Ectodermal cell (in vitro differentiated cells): ENCODE data around the gene MYO10. TPM values are rescaled to one million over a fixed set of nuclear protein-coding genes. Genes with fewer than 3 reads are reported as not detected.
"Not testable (repeated sequence)": the region's sequence is repeated elsewhere in the genome, so short reads cannot be mapped to it uniquely, and the experiment has no call there.

Source experiments
- H3K27ac ChIP-seq: 2 replicates; pipeline ENCODE4 v1.7.0; 2013; ENCODE audit warnings: mild to moderate bottlenecking, low read depth, low read length; ENCODE audit not compliant: insufficient read depth, poor library complexity, severe bottlenecking
- H3K27me3 ChIP-seq: 2 replicates; pipeline ENCODE4 v1.7.0; 2013; ENCODE audit warnings: mild to moderate bottlenecking, low read length; ENCODE audit not compliant: insufficient read depth, control insufficient read depth, poor library complexity, severe bottlenecking
- H3K36me3 ChIP-seq: one replicate; pipeline ENCODE4 v1.7.0; 2013; ENCODE audit warnings: low read length; ENCODE audit not compliant: control insufficient read depth, insufficient read depth
- H3K4me1 ChIP-seq: one replicate; pipeline ENCODE4 v1.7.0; 2013; ENCODE audit warnings: low read length; ENCODE audit not compliant: control insufficient read depth, insufficient read depth
- H3K4me3 ChIP-seq: 2 replicates; pipeline ENCODE4 v1.7.0; 2013; ENCODE audit warnings: low read depth, low read length, control low read depth; ENCODE audit not compliant: insufficient read depth
- H3K9me3 ChIP-seq: 2 replicates; pipeline ENCODE4 v1.7.0; 2013; ENCODE audit warnings: mild to moderate bottlenecking, low read length, moderate library complexity; ENCODE audit not compliant: control insufficient read depth
- WGBS, 2 experiments: methylation state at CpG; one replicate each; pipeline ENCODE4 v1.1.7; 2013; ENCODE audit warnings: missing lambda C conversion rate in 2 of 2; 5-methylcytosine and 5-hydroxymethylcytosine counted together
- polyA plus RNA-seq, 4 experiments: library from polyadenylated mRNA; stranded (reverse); fragments of 50-300 nt; gene quantifications; one replicate each; pipeline ENCODE4 v1.2.3, GENCODE V29; 2013

MYO10 gene
- polyA plus RNA-seq (2013, experiment 1 of 4) = 84.3 TPM
- 96.7 TPM for polyA plus RNA-seq (2013, experiment 2 of 4)
- polyA plus RNA-seq (2013, experiment 3 of 4) = 65.1 TPM
- 73.8 TPM for polyA plus RNA-seq (2013, experiment 4 of 4)

- H3K9me3 ChIP-seq = no peaks in the 10 kb centered on the region
- no peak within 1 kb of the TSS for H3K27ac ChIP-seq
- peak within 1 kb of the TSS; percentile 90 for H3K4me3 ChIP-seq
- H3K36me3 ChIP-seq = no peaks in the 10 kb centered on the region
- peaks cover 43% of the 10 kb centered on the region for H3K27me3 ChIP-seq
- 0 to 1% methylated on average over 70 of the region's 70 CpGs for WGBS, 2 experiments
- peaks cover 22% of the 10 kb centered on the region for H3K4me1 ChIP-seq
Observed at GRCh38 chr5:16936150-16936988, at the start of gene MYO10. Gene MYO10, minus strand, starts transcription at chr5:16936288. Its CDS starts 480 bp downstream, at chr5:16935808.

- 96% methylated on average over 7 of the region's 7 CpGs for WGBS, 2 experiments
- not testable (repeated sequence) for H3K4me1 ChIP-seq, H3K36me3 ChIP-seq, H3K27me3 ChIP-seq, H3K9me3 ChIP-seq, H3K4me3 ChIP-seq, H3K27ac ChIP-seq
Observed at GRCh38 chr5:16985304-16985703, 49.2 kb upstream of the MYO10 start.

GRCh38 chr5:16983972-16984371 is 47.9 kb upstream of the MYO10 start:
- H3K9me3 ChIP-seq = no peaks in the 10 kb centered on the region
- no peaks in the 10 kb centered on the region for H3K27me3 ChIP-seq
- no peaks in the 10 kb centered on the region for H3K4me1 ChIP-seq
- no peaks in the 10 kb centered on the region for H3K36me3 ChIP-seq
- 88 to 95% methylated on average over 1 of the region's 1 CpG for WGBS, 2 experiments
- H3K4me3 ChIP-seq = no peak overlapping the region
- no peak overlapping the region for H3K27ac ChIP-seq

- no peak overlapping the region for H3K4me3 ChIP-seq
- H3K36me3 ChIP-seq = no peaks in the 10 kb centered on the region
- no peaks in the 10 kb centered on the region for H3K27me3 ChIP-seq
- 92 to 94% methylated on average over 9 of the region's 9 CpGs for WGBS, 2 experiments
- H3K9me3 ChIP-seq = no peaks in the 10 kb centered on the region
- no peak overlapping the region for H3K27ac ChIP-seq
- H3K4me1 ChIP-seq = no peaks in the 10 kb centered on the region
Observed at GRCh38 chr5:16983022-16983639, 47.0 kb upstream of the MYO10 start.

DNA sequence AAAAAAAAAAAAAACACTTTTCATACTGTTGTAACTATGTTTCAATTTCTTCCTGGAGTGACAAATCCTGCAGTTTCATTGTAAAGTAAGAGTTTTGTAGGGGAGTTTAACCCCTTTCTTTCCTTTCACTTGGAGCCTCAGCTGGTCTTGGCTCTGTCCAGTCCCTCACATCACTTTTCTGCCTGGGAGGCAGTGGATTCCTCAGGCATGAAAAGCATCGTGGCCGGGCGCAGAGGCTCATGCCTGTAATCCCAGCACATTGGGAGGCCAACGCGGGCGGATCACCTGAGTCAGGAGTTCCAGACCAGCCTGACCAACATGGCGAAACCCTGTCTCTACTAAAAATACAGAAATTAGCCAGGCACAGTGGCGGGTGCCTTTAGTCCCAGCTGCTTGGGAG is 45.6 kb upstream of the MYO10 start:
- Histone ChIP-seq H3K36me3 (no peaks in the 10 kb centered on the region), H3K4me3 (no peak overlapping the region), H3K27ac (no peak overlapping the region), H3K27me3 (no peaks in the 10 kb centered on the region), H3K9me3 (no peaks in the 10 kb centered on the region), H3K4me1 (no peaks in the 10 kb centered on the region)
- 88 to 91% methylated on average over 8 of the region's 8 CpGs for WGBS, 2 experiments

GRCh38 chr5:16980983-16981382 is 44.9 kb upstream of the MYO10 start:
- no peak overlapping the region for H3K27ac ChIP-seq
- 94 to 97% methylated on average over 2 to 3 of the region's 3 CpGs for whole genome bisulfite sequencing, 2 experiments
- H3K4me3 ChIP-seq = no peak overlapping the region
- H3K4me1 ChIP-seq = no peaks in the 10 kb centered on the region
- H3K36me3 ChIP-seq = no peaks in the 10 kb centered on the region
- no peaks in the 10 kb centered on the region for H3K27me3 ChIP-seq
- H3K9me3 ChIP-seq = no peaks in the 10 kb centered on the region

DNA sequence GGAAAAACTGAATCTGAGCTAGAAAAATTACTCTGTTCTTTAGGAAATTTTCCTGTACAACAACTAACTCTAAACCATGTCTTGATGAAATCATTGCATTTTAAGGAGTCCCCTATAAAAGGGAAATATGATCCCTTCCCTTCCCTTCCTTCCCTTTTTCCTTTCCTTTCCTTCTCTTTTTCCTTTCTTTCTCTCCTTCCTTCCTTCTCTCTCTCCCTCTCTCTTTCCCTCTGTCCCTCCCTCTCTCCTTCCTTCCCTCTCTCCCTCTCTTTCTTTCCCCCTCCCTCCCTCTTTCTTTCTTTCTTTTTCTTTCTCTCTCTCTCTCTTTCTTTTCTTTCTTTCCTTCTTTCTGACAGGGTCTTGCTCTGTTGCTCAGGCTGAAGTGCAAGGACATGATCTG is 42.2 kb upstream of the MYO10 start:
- Histone ChIP-seq H3K27me3 (no peaks in the 10 kb centered on the region), H3K4me3 (no peak overlapping the region), H3K9me3 (no peaks in the 10 kb centered on the region), H3K36me3 (no peaks in the 10 kb centered on the region), H3K4me1 (no peaks in the 10 kb centered on the region), H3K27ac (no peak overlapping the region)

GRCh38 chr5:16976625-16977008 is 40.5 kb upstream of the MYO10 start:
- Histone ChIP-seq H3K4me1 (no peaks in the 10 kb centered on the region), H3K4me3 (no peak overlapping the region), H3K36me3 (no peaks in the 10 kb centered on the region), H3K9me3 (no peaks in the 10 kb centered on the region), H3K27ac (no peak overlapping the region), H3K27me3 (no peaks in the 10 kb centered on the region)
- WGBS, 2 experiments = 88 to 91% methylated on average over 1 of the region's 1 CpG

GRCh38 chr5:16975950-16976624 is 40.0 kb upstream of the MYO10 start:
- no peak overlapping the region for H3K4me3 ChIP-seq
- no peaks in the 10 kb centered on the region for H3K36me3 ChIP-seq
- H3K9me3 ChIP-seq = no peaks in the 10 kb centered on the region
- no peaks in the 10 kb centered on the region for H3K27me3 ChIP-seq
- 93 to 96% methylated on average over 2 of the region's 2 CpGs for WGBS, 2 experiments
- no peaks in the 10 kb centered on the region for H3K4me1 ChIP-seq
- no peak overlapping the region for H3K27ac ChIP-seq

- Histone ChIP-seq H3K4me1 (no peaks in the 10 kb centered on the region), H3K36me3 (no peaks in the 10 kb centered on the region), H3K27me3 (no peaks in the 10 kb centered on the region), H3K9me3 (no peaks in the 10 kb centered on the region), H3K4me3 (no peak overlapping the region), H3K27ac (no peak overlapping the region)
- 75 to 95% methylated on average over 2 of the region's 2 CpGs for WGBS, 2 experiments
Observed at GRCh38 chr5:16974981-16975380, 38.9 kb upstream of the MYO10 start.
